Heart right ventricle (tissue), 16 donors: ENCODE measurements around the gene LRPPRC. TPM values are rescaled to one million over a fixed set of nuclear protein-coding genes. Genes with fewer than 3 reads are reported as not detected.

ENCODE experiments used
- ATAC-seq, 8 donors: fragments of 200-7000 bp; cut with Tn5 transposase; one replicate each; pipeline ENCODE4 v1.9.1; 2020; ENCODE audit warnings: mild to moderate bottlenecking in 8 of 8, moderate library complexity in 8 of 8, moderate number of reproducible peaks in 1 of 8
- DNase-seq, 2 donors: peaks; one replicate each; pipeline ENCODE4 v3.0.0-alpha.2; 2020
- H3K27ac ChIP-seq, 10 donors: fragments of 200-600 bp; sonication (generic) in 2 of 10; one replicate each; pipeline versions ENCODE4 v1.5.0 to v1.8.0; 2020 to 2022; ENCODE audit warnings: mild to moderate bottlenecking in 3 of 10
- H3K27me3 ChIP-seq, 7 donors: fragments of 200-600 bp; one replicate each; pipeline ENCODE4 v1.8.0; 2021 to 2022; ENCODE audit warnings: mild to moderate bottlenecking in 2 of 7
- H3K36me3 ChIP-seq, 9 donors: fragments of 200-600 bp; sonication (generic) in 1 of 9; one replicate each; pipeline versions ENCODE4 v1.5.0 to v1.8.0; 2020 to 2022; ENCODE audit warnings: mild to moderate bottlenecking in 2 of 9
- H3K4me1 ChIP-seq, 9 donors: fragments of 200-600 bp; sonication (generic) in 1 of 9; one replicate each; pipeline versions ENCODE4 v1.5.0 to v1.8.0; 2020 to 2022; ENCODE audit warnings: mild to moderate bottlenecking in 4 of 9
- H3K4me3 ChIP-seq, 10 donors: fragments of 200-600 bp; sonication (generic) in 2 of 10; one replicate each; pipeline versions ENCODE4 v1.5.0 to v1.8.0; 2020 to 2022; ENCODE audit warnings: mild to moderate bottlenecking in 7 of 10, moderate library complexity in 2 of 10
- H3K9me3 ChIP-seq, 11 donors: fragments of 200-600 bp in 10 of 11; sonication (generic) in 2 of 11; one replicate each; pipeline versions ENCODE4 v1.5.0 to v1.8.0; 2013 to 2022; ENCODE audit warnings: mild to moderate bottlenecking in 2 of 11, control low read depth in 1 of 11, moderate library complexity in 1 of 11
- WGBS, 2 donors: extraction: QIAGEN DNeasy Blood & Tissue Kit; methylation state at CpG; one replicate each; pipeline ENCODE4 v1.1.7; 2013; ENCODE audit warnings: inconsistent platforms in 1 of 2; 5-methylcytosine and 5-hydroxymethylcytosine counted together
- intact Hi-C, 10 donors: fragments of 100-400 bp; cut with DNase I; formaldehyde crosslinking; loops; one replicate each; pipeline versions ENCODE4 v1.11.1 to v1.14.2; 2022
- polyA plus RNA-seq, 2 donors: library from polyadenylated mRNA; stranded (reverse); fragments of 200-250 nt; gene quantifications; one replicate each; pipeline ENCODE4 v1.2.3, GENCODE V29; 2013
- total RNA-seq, 10 donors: library from RNA; stranded (reverse); fragmentation: NEBNext Ultra II Directional in 3 of 10; extraction: Animal tissue kit (Norgen Biotek cat#: 25700) in 3 of 10; gene quantifications; one replicate each; pipeline versions ENCODE4 v1.2.1 to v1.2.4, GENCODE V29; 2021 to 2023
- TF ChIP-seq, protein P1 (sequence below), 9 donors: fragments of 200-600 bp; sonication (generic) in 2 of 9; IDR thresholded peaks; one replicate each; pipeline versions ENCODE4 v1.5.0 to v1.8.0; 2021 to 2022; ENCODE audit warnings: antibody characterized with exemption in 9 of 9, mild to moderate bottlenecking in 5 of 9, moderate library complexity in 1 of 9
- donor health status: Arrhythmogenic right ventricular cardiomyopathy.
- donor health status: ischemic (EF 13 %, LVEDD 7.1; RV severe dilation, severe dysfunction).
- donor health status: healthy with polysubstance abuse.
- donor health status: DM: no; HTN: yes; CAD: no.
- donor health status: DM: no; HTN: no; CAD: no.
- donor health status: ischemic (EF 25% LVEDD 6.9; RV normal size, moderate dysfunction).
- donor health status: ischemic (EF 25% LVEDD 5.7; RV mildly dilated, moderate dysfunction).
- donor health status: healthy.
- donor health status: DM: yes; HTN: yes; CAD: no.
- donor health status: Ischemic cardiomyopathy.
- donor health status: ischemic (EF 35%, LVEDD 5.7; RV mildly dilated, moderate dysfunction).
- donor health status: nonischemic (EF 11% LVEDD 7.7; RV severe dilation, severe dysfunction).
- donor health status: DM: yes; HTN: yes; CAD: no.
- donor health status: PGD.
- donor health status: ischemic (EF 29% LVEDD 5.4; RV normal size, mild dysfunction).
- donor health status: nonischemic (EF 23%, LVEDD 6.1; RV moderate dilation, normal function).

Gene LRPPRC
- total and polyA plus RNA-seq, 12 donors, result 26.1 to 123 (median 112) TPM

DNA sequence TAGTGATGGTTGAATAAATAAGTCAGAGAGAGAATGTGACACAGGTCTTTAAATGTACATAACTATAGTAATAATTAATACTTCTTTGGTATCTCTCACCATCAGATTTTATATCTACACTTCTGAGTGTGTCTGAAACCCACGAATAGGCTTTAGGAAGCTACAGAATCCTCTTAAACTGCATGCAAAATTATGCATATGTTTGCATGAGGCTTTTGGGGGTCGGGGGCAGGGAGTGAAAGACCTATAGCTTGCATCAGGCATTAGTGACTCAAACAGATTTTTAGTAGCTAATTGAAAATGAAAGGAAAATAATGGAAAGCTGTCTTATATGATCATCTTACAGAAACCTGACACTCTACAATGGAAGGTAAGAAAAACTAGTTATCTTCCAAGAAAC is 14.9 kb downstream of the LRPPRC start:
- Histone ChIP-seq H3K9me3 (no peaks in the 10 kb centered on the region), H3K4me3 (no peak overlapping the region), H3K27ac (no peak overlapping the region), H3K36me3 (peaks cover 0 to 71% (median 21%) of the 10 kb centered on the region in 9 donors), H3K4me1 (peaks cover 0 to 12% (median 0%) of the 10 kb centered on the region in 9 donors), H3K27me3 (no peaks in the 10 kb centered on the region)
- no peak for DNase-seq
- TF ChIP-seq, protein P1, sequence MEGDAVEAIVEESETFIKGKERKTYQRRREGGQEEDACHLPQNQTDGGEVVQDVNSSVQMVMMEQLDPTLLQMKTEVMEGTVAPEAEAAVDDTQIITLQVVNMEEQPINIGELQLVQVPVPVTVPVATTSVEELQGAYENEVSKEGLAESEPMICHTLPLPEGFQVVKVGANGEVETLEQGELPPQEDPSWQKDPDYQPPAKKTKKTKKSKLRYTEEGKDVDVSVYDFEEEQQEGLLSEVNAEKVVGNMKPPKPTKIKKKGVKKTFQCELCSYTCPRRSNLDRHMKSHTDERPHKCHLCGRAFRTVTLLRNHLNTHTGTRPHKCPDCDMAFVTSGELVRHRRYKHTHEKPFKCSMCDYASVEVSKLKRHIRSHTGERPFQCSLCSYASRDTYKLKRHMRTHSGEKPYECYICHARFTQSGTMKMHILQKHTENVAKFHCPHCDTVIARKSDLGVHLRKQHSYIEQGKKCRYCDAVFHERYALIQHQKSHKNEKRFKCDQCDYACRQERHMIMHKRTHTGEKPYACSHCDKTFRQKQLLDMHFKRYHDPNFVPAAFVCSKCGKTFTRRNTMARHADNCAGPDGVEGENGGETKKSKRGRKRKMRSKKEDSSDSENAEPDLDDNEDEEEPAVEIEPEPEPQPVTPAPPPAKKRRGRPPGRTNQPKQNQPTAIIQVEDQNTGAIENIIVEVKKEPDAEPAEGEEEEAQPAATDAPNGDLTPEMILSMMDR (IDR thresholded peaks at IDR 0.05), result no peak
- 91 to 94% methylated on average over 2 of the region's 2 CpGs for WGBS, 2 donors
- intact Hi-C loops, result no loop called here
- ATAC-seq, result no peak

DNA sequence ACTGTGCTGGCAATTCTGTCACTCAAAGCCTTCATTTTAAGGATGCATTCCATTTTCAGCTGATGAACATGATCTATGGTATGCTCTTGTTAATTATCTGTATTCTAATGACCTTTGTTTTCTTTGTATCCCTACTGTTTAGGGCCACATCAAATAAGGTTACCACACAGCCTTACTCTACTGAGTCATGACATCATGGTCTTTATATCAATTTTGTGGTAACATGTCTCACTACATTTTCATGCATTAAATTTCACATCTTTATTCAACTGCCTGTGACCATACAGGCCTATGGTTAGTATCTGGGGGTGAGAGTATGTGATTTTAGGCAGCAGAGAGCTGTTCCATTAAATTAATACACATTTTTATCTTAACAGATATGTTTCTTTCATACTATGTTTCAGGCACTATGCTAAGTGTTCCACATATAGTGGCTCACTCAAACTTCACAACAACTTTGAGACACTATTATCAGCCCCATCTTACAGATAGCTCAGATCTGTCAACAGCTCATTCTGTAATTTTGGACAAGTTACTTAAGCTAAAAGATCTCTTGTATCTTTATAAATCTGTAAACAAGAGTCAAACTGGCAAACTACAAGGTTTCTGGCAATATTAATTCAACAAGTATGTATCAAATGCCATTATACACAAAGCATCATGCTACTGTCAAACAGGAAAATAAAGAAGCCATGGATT is 18.0 kb downstream of the LRPPRC start:
- no peak overlapping the region for H3K4me3 ChIP-seq
- intact Hi-C loops, result loop anchor here in 1 of 10 donors (10.0 kb wide), 1 partner anchor 73 kb away; no protein-coding TSS in a partner anchor
- DNase-seq, result no peak
- TF ChIP-seq, protein P1 (IDR thresholded peaks at IDR 0.05), result no peak
- no peaks in the 10 kb centered on the region for H3K9me3 ChIP-seq
- ATAC-seq, result no peak
- peaks cover 0 to 2% (median 0%) of the 10 kb centered on the region in 9 donors for H3K4me1 ChIP-seq
- no peaks in the 10 kb centered on the region for H3K27me3 ChIP-seq
- H3K27ac ChIP-seq, result no peak overlapping the region
- H3K36me3 ChIP-seq, result peaks cover 0 to 99% (median 47%) of the 10 kb centered on the region in 9 donors

DNA sequence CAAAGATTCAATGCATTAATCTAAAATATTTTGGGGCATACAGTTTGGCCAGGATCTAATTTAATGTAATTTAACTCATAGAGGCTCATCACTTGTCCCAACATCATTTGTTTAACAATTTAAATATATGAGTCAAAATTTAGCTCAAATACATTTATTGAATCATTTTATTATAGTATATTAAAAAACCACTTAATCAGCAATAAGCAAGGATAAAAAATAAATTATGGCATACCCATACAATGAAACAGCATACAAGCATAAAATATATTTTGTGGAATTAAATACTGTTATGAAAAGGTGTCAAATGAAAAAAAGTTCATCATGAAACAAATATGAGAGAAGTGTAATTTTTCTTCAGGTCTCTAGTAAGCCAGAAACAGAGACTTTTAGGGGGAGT is 34.9 kb downstream of the LRPPRC start:
- no peak for ATAC-seq
- no peak for DNase-seq
- Histone ChIP-seq H3K27ac (no peak overlapping the region), H3K27me3 (no peaks in the 10 kb centered on the region), H3K36me3 (peaks cover 0 to 100% (median 53%) of the 10 kb centered on the region in 9 donors), H3K4me1 (no peaks in the 10 kb centered on the region), H3K4me3 (no peak overlapping the region), H3K9me3 (no peaks in the 10 kb centered on the region)
- intact Hi-C loops, result no loop called here
- TF ChIP-seq, protein P1 (IDR thresholded peaks at IDR 0.05), result no peak

DNA sequence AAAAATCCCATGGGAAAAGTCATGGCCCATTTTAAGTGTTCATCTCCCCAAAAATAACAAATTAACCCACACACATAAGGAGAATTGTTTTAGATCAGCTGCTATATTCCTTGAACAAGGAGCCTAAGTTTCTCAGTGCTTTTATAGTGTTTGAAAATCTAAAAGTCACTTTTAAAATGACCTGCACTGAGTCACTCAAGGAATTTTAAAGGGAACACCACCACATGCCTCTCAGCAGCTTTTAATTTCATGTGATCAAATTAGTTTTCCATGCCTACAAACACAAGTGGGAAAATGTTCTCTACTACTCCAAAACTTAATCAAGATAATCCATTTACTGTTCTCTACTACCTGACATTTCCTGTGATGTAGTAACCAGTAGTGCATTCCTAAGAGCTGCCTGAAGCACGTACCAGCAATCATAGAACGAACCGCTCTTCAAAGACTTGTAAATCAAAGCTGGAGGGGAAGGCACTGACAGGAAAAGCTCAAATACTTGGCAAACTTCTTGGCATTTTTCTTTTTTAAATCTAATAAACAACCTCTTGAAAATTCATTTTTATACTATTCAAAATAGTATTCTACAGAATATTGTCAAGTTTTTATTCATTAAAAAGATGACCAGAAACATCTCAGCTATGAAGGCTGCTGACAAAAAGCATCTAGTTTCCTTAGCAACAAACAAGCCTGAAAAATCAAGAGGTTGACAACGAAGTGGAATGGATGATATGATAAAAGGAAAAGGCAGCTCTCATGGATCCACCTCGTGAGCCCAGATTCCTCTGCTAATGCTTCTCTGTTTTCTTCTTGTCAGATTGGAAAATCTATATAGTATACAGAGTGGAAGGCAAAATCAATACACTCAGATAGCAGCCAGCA is 37.2 kb downstream of the LRPPRC start:
- Histone ChIP-seq H3K4me1 (no peaks in the 10 kb centered on the region), H3K9me3 (no peaks in the 10 kb centered on the region), H3K4me3 (no peak overlapping the region), H3K36me3 (peaks cover 0 to 100% (median 68%) of the 10 kb centered on the region in 9 donors), H3K27me3 (no peaks in the 10 kb centered on the region), H3K27ac (no peak overlapping the region)
- DNase-seq, result no peak
- TF ChIP-seq, protein P1 (IDR thresholded peaks at IDR 0.05), result no peak
- ATAC-seq, result no peak
- WGBS, 2 donors, result 65 to 76% methylated on average over 5 of the region's 5 CpGs
- intact Hi-C loops, result no loop called here
